Hepatocyte (in vitro differentiated cells): ENCODE results near the gene SLC10A3.

Experiments
- EZH2 ChIP-seq: fragments of 200-600 bp; sonication (generic); IDR thresholded peaks from 2 replicates; pipeline ENCODE4 v1.6.1; 2016; ENCODE audit warnings: antibody characterized with exemption, mild to moderate bottlenecking, borderline replicate concordance
- EZH2phosphoT487 ChIP-seq: fragments of 200-600 bp; sonication (generic); IDR thresholded peaks from one replicate; pipeline ENCODE4 v1.6.1; 2018; ENCODE audit warnings: antibody characterized with exemption, mild to moderate bottlenecking, low read depth, moderate library complexity; ENCODE audit not compliant: unreplicated experiment, severe bottlenecking
- TF ChIP-seq, protein P1 (sequence below): fragments of 200-600 bp; sonication (generic); IDR thresholded peaks from 2 replicates; pipeline ENCODE4 v1.5.1; 2016; ENCODE audit warnings: antibody characterized with exemption, mild to moderate bottlenecking; ENCODE audit not compliant: poor library complexity

DNA sequence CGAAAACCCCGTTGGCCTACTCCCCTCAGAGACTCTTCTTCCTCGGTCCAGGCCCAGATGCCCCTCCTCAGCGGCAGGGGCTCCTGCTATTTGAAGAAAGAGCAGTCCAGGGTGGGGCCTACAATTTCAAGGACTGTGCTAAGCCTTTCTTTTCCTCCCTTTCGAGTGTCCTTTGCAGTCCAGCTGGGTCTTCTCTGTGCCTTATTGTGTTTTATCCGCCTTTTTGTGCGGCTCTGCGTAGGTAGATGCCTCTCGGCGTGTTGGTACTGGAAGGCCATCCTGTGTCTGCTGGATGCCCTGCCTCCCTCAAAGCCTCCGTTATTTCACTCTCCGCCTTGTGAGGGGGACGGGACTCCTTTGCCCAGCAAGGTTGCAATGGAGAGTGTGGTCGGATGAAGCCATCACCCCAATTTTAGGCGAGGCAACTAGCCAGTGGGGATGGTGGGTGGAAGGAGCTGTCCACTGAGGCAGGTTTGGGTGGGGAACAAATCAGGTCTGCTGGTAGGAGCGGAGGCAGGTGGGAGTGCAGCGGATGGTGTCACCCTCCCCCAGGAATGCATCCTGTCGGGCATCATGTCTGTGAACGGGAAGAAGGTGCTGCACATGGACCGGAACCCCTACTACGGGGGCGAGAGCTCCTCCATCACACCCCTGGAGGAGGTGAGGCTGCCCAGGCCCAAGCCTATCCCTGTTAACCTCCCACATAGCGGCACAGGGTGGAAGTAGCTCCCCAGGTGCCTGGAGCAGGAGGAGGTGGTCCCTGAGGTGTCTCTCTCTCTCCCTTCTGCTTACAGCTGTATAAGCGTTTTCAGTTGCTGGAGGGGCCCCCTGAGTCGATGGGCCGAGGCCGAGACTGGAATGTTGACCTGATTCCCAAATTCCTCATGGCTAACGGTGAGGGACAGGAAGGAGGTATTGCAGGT is 52.2 kb downstream of the SLC10A3 start:
- TF ChIP-seq, protein P1, sequence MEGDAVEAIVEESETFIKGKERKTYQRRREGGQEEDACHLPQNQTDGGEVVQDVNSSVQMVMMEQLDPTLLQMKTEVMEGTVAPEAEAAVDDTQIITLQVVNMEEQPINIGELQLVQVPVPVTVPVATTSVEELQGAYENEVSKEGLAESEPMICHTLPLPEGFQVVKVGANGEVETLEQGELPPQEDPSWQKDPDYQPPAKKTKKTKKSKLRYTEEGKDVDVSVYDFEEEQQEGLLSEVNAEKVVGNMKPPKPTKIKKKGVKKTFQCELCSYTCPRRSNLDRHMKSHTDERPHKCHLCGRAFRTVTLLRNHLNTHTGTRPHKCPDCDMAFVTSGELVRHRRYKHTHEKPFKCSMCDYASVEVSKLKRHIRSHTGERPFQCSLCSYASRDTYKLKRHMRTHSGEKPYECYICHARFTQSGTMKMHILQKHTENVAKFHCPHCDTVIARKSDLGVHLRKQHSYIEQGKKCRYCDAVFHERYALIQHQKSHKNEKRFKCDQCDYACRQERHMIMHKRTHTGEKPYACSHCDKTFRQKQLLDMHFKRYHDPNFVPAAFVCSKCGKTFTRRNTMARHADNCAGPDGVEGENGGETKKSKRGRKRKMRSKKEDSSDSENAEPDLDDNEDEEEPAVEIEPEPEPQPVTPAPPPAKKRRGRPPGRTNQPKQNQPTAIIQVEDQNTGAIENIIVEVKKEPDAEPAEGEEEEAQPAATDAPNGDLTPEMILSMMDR: no peak
- TF ChIP-seq EZH2: no peak
- no peak for TF ChIP-seq EZH2phosphoT487
